ENCODE measurements around the gene ANKRD39.
A peak's percentile ranks its signal among the peaks of the same experiment; 100 is the strongest.

Gene ANKRD39

DNA sequence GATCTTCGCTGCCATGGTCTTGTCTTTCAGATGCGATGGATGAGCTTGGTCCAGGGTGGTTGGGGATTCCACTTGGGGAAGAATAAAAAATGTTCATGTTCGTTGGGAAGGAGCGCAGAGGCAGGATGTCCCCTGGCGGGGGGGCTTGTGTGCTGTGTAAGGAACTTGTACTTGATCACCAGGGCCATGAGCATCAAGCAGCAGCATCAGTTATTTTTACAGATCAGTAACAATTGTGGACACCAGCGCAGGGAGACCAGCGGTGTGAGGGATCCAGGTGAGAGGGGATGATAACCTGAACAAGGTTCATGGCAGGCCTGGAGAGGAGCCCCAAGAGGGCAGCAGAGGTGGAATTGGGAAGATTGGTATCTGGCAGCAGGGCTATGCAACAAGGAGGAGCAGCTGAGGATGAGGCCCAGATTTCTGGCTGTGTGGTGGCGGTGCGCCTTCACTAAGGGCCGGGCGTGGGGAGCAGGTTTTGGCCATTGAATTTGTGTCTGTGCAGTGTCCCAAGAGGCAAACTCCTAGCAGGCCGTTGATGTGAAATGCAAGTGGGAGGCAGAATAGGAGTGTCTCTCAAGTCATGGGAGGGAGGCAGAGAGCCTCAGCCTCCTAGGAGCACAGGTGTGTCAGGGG lies 37.8 kb downstream of the ANKRD39 start:
- H3K4me3 ChIP-seq (ENCODE audit: low read depth, low read length): no peak overlapping the region
- TF ChIP-seq, protein P1, sequence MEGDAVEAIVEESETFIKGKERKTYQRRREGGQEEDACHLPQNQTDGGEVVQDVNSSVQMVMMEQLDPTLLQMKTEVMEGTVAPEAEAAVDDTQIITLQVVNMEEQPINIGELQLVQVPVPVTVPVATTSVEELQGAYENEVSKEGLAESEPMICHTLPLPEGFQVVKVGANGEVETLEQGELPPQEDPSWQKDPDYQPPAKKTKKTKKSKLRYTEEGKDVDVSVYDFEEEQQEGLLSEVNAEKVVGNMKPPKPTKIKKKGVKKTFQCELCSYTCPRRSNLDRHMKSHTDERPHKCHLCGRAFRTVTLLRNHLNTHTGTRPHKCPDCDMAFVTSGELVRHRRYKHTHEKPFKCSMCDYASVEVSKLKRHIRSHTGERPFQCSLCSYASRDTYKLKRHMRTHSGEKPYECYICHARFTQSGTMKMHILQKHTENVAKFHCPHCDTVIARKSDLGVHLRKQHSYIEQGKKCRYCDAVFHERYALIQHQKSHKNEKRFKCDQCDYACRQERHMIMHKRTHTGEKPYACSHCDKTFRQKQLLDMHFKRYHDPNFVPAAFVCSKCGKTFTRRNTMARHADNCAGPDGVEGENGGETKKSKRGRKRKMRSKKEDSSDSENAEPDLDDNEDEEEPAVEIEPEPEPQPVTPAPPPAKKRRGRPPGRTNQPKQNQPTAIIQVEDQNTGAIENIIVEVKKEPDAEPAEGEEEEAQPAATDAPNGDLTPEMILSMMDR (IDR thresholded peaks at IDR 0.05; ENCODE audit: borderline replicate concordance, insufficient read depth, low read depth, low read length): no peak

DNA sequence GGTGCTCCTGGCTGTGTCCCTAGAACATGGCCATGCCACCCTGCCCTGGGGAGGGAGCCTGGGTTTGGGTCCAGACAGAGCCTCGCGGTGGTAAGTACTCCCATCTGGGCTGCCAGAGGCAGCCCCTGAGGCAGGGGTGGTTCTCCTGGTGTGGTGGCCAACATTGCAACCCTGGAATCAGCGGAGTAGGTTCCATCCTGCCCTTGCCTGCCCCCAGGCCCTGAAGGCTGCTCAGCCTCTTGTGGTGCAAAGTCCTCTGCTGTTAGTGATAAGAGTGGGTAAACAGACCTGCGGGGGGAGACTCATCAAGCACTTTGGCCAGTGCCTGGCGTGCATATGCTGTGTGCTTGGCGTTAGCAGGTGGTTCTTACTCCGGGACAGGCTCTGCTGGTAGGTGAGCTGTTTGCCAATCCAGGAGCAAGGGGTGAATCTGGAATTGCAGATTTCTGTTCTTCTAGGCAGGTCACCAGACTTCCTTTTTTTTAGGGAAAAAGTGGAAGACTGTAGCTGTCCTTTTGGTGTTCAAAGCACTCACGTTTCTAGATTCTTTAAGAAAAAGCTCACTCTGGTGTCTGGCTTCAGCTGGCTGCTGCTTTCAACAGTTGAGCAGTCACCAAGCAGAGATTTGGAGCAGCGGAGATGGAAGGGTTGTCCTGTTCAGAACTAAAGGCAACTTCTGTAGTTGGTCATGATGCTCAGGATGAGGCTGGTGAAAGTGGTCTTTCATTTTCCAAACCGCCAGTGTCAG lies 38.5 kb downstream of the ANKRD39 start:
- TF ChIP-seq, protein P1 (IDR thresholded peaks at IDR 0.05; ENCODE audit: borderline replicate concordance, insufficient read depth, low read depth, low read length): no peak
- H3K4me3 ChIP-seq (ENCODE audit: low read depth, low read length): no peak overlapping the region

DNA sequence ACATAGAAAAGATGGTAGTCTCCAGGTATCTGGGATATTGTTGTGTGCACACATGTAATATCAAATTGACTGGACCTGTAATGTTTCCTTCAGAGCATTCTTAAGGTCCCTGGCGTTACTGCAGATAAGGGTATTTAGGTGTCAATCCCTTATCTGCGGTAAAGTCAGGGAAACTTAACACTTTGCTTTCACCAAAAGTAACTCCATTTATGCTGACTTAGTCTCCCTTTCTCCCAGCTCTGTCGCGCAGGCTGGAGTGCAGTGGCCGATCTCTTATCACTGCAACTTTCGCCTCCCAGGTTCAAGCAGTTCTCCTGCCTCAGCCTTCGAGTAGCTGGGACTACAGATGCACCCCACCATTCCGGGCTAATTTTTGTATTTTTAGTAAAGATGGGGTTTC lies 39.9 kb downstream of the ANKRD39 start:
- TF ChIP-seq, protein P1 (IDR thresholded peaks at IDR 0.05; ENCODE audit: borderline replicate concordance, insufficient read depth, low read depth, low read length): no peak
- no peak overlapping the region for H3K4me3 ChIP-seq (ENCODE audit: low read depth, low read length)

DNA sequence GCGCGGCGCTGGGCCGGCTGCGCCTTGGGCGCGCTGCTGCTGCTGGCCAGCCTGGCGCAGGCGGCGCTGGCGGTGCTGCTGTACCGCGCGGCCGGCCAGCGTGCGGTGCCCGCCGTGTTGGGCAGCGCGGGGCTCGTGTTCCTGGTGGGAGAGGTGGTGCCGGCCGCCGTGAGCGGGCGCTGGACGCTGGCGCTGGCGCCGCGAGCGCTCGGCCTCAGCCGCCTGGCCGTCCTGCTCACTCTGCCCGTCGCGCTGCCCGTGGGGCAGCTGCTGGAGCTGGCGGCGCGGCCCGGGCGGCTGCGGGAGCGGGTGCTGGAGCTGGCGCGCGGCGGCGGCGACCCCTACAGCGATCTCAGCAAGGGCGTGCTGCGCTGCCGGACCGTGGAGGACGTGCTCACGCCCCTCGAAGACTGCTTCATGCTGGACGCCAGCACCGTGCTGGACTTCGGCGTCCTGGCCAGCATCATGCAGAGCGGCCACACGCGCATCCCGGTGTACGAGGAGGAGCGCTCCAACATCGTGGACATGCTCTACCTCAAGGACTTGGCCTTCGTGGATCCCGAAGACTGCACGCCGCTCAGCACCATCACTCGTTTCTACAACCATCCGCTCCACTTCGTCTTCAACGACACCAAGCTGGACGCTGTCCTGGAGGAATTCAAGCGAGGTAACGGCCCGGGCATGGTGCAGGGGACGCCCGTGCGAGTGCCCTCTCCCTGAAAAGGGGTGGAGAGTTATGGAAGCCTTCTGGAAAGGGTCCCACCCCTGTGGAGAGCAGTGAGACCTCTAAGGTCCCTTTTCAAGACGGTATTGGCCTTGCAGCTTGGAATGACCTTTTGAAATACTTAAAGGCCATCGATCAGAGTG lies 40.7 kb downstream of the ANKRD39 start:
- TF ChIP-seq, protein P1 (IDR thresholded peaks at IDR 0.05; ENCODE audit: borderline replicate concordance, insufficient read depth, low read depth, low read length): no peak
- H3K4me3 ChIP-seq (ENCODE audit: low read depth, low read length): peak overlapping the region; percentile 76

DNA sequence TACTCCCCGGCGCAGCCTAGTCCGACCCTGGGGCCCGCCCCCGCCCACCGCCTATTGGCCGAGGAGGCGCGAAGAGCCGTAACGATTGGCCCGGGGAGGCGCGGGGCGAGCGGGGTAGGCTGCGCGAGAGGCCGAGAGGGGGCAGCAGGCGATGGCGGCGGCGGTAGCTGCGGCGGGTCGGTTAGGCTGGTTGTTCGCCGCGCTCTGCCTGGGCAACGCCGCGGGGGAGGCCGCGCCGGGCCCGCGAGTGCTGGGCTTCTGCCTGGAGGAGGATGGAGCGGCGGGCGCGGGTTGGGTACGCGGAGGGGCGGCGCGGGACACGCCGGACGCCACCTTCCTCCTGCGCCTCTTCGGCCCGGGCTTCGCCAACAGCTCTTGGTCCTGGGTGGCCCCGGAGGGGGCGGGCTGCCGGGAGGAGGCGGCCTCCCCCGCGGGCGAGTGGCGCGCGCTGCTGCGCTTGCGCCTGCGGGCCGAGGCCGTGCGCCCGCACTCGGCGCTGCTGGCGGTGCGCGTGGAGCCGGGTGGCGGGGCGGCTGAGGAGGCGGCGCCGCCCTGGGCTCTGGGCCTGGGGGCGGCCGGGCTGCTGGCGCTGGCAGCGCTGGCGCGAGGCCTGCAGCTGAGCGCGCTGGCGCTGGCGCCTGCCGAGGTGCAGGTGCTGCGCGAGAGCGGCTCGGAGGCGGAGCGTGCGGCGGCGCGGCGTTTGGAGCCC lies 41.5 kb downstream of the ANKRD39 start, which contains the start of gene CNNM3:
Gene CNNM3, plus strand, starts transcription at position 142 of the 709 bp plus-strand sequence. Its CDS starts 10 bp downstream, at position 152.
- TF ChIP-seq, protein P1 (IDR thresholded peaks at IDR 0.05; ENCODE audit: borderline replicate concordance, insufficient read depth, low read depth, low read length): peak; percentile 76
- H3K4me3 ChIP-seq (ENCODE audit: low read depth, low read length): peak within 1 kb of the TSS; percentile 76

DNA sequence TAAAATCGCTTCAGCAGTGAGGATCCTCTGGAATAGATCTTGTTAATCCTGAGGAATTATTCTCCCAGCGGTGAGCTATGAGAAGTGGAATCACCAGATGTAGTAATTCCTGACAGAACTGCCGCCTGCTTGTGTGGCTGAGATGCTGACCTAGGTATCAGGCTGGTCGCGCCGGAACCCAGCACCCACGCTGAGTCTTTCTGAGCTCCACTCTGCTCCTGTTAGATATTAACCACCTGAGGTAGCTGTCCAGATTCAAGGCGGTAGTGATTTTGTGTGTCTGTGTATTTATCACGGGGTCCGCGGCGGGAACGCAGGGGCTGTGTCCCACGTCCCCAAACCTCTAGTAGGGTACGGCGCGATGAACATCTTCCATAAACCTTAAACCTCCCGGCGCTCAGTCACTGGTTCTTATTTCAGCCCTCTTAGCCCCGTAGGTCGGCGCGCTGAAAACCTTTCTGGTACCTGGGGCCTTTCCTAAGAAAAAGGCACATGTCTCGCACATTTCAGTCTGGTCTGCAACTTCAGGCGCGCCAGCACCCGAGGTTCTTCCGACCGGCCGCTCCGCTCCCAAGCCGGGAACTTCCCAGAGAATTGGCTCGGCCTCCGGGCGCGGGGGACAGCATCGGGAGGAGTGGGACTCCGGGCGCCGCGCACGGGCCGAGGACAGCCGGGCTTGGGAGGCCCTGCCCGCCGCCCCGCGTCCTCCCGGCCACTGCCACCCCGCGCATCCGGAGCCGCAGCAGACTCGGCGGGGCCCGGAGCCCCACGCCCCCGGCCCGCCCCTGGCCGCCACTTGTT lies 42.3 kb downstream of the ANKRD39 start:
- TF ChIP-seq, protein P1 (IDR thresholded peaks at IDR 0.05; ENCODE audit: borderline replicate concordance, insufficient read depth, low read depth, low read length): no peak
- peak overlapping the region; percentile 76 for H3K4me3 ChIP-seq (ENCODE audit: low read depth, low read length)

Measured in GM12875 (cell line).